Measurements from ENCODE around the gene MRGPRF. TPM values are rescaled to one million over a fixed set of nuclear protein-coding genes. Genes with fewer than 3 reads are reported as not detected.

The MRGPRF gene
- polyA plus RNA-seq, 1 of the 3 experiments (the other 2 are of a cell fraction): 0.18 TPM

DNA sequence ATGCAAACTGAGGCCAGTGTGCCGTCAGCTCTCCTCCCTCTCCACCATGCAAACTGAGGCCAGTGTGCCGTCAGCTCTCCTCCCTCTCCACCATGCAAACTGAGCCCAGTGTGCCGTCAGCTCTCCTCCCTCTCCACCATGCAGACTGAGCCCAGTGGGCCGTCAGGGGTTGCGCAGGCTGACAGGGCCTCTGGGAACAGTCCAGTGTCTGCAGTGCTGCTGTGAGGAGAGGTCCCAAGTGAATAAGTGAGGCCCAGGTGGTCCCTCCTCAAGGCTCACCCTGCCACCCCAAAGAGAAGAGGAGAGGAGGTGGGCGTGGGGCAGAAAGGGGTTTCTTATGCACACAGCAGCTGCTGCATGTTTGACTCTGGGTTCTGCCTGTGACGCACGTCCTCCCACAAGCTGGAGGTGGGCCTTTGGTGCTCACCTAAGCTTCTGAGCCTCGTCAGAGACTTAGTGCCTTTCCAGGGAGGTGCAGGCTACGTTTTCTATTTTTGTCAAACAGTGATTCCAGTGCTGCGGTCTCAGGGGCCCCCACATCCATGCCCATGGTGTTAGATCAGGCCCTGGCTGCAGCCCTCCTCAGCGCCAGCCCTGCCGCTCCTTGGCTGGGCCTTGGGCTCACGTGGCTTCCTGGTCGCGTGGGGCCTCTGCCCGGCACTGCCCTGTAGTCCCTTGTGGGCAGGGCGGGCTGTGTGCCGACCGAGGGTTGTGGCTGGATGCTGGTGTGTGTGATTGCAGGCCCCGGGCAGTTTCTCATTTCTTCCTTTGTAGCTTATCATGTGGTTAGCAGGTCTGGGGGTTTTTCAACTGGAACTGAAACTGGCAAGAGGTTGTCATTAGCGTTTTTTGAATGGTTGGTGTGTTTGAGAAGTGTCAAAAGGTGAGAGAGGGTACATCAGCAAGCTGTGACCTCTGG is 42.8 kb upstream of the MRGPRF start:
- no peaks in the 10 kb centered on the region; a peak in 1 of 4 replicates for H3K4me1 ChIP-seq (ENCODE audit: control insufficient read depth in 1 of 2, insufficient read depth in 2 of 2, low read depth in 1 of 2, low read length in 1 of 2)
- no peaks in the 10 kb centered on the region for H3K27me3 ChIP-seq (ENCODE audit: insufficient read depth)
- no peak overlapping the region for H3K9ac ChIP-seq
- H3K79me2 ChIP-seq (ENCODE audit: insufficient read depth): peaks cover 8% of the 10 kb centered on the region; the same call in 1 of the 2 replicates
- no peak overlapping the region for H3K4me2 ChIP-seq
- H3K36me3 ChIP-seq (replicated peaks in 1 of 2; ENCODE audit: control insufficient read depth in 1 of 2, insufficient read depth in 2 of 2, low read length in 1 of 2): peaks cover 0 to 20% of the 10 kb centered on the region in 2 experiments
- 91% methylated on average over 9 of the region's 22 CpGs for WGBS (ENCODE audit: low lambda C conversion rate)
- no peaks in the 10 kb centered on the region for H3K9me3 ChIP-seq
- no peak overlapping the region for H3K4me3 ChIP-seq (ENCODE audit: low read depth in 2 of 2, low read length in 1 of 2)
- H4K20me1 ChIP-seq (ENCODE audit: insufficient read depth): 0 out of 2 replicates have a peak, but pooled peaks cover 4% of the 10 kb centered on the region
- no peak for DNase-seq
- no peaks in the 10 kb centered on the region for H3K9me2 ChIP-seq
- no peaks in the 10 kb centered on the region for H3F3A ChIP-seq (replicated peaks; ENCODE audit: insufficient read depth)
- H3K27ac ChIP-seq (ENCODE audit: low read depth in 2 of 2, low read length in 1 of 2): no peak overlapping the region
- TF ChIP-seq USF2 (IDR thresholded peaks at IDR 0.05; ENCODE audit: borderline replicate concordance, low read depth, low read length): no peak
- no peak for TF ChIP-seq TEAD4 (IDR thresholded peaks at IDR 0.05; ENCODE audit: borderline replicate concordance, insufficient read depth)
- no peak for TF ChIP-seq FOXJ3 (CRISPR knock-in tag; IDR thresholded peaks at IDR 0.05)
- TF ChIP-seq REST (IDR thresholded peaks at IDR 0.05; ENCODE audit: low read depth, low read length): no peak
- no peak for TF ChIP-seq RFX5 (IDR thresholded peaks at IDR 0.05; ENCODE audit: low read length)
- no peak for TF ChIP-seq RXRA (IDR thresholded peaks at IDR 0.05; ENCODE audit: borderline replicate concordance, low read depth)
- no peak for TF ChIP-seq TAF1 (IDR thresholded peaks at IDR 0.05; ENCODE audit: borderline replicate concordance, low read depth, low read length)
- TF ChIP-seq POLR2AphosphoS5 (IDR thresholded peaks at IDR 0.05; ENCODE audit: low read depth, low read length): no peak
- no peak for TF ChIP-seq MXI1 (IDR thresholded peaks at IDR 0.05; ENCODE audit: low read depth, low read length)
- no peak for TF ChIP-seq SMC3 (IDR thresholded peaks at IDR 0.05; ENCODE audit: low read depth, low read length)
- no peak for TF ChIP-seq NRF1 (IDR thresholded peaks at IDR 0.05; ENCODE audit: low read depth, low read length)
- no peak for TF ChIP-seq FOXM1 (IDR thresholded peaks at IDR 0.05; ENCODE audit: low read depth)
- no peak for TF ChIP-seq TCF12 (IDR thresholded peaks at IDR 0.05)
- TF ChIP-seq GATA2 (CRISPR knock-in tag; IDR thresholded peaks at IDR 0.05): no peak
- TF ChIP-seq MEF2A (IDR thresholded peaks at IDR 0.05; ENCODE audit: borderline replicate concordance, low read depth): no peak
- TF ChIP-seq NFIC (IDR thresholded peaks at IDR 0.05; ENCODE audit: borderline replicate concordance): no peak
- TF ChIP-seq EP300 (IDR thresholded peaks at IDR 0.05; ENCODE audit: borderline replicate concordance in 1 of 2, low read depth in 1 of 2, low read length in 1 of 2): no peak
- TF ChIP-seq GABPA (IDR thresholded peaks at IDR 0.05; ENCODE audit: low read depth): no peak
- TF ChIP-seq, protein P1, sequence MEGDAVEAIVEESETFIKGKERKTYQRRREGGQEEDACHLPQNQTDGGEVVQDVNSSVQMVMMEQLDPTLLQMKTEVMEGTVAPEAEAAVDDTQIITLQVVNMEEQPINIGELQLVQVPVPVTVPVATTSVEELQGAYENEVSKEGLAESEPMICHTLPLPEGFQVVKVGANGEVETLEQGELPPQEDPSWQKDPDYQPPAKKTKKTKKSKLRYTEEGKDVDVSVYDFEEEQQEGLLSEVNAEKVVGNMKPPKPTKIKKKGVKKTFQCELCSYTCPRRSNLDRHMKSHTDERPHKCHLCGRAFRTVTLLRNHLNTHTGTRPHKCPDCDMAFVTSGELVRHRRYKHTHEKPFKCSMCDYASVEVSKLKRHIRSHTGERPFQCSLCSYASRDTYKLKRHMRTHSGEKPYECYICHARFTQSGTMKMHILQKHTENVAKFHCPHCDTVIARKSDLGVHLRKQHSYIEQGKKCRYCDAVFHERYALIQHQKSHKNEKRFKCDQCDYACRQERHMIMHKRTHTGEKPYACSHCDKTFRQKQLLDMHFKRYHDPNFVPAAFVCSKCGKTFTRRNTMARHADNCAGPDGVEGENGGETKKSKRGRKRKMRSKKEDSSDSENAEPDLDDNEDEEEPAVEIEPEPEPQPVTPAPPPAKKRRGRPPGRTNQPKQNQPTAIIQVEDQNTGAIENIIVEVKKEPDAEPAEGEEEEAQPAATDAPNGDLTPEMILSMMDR (IDR thresholded peaks at IDR 0.05): no peak
- no peak for TF ChIP-seq JUND (IDR thresholded peaks at IDR 0.05)
- H2AFZ ChIP-seq (ENCODE audit: low read depth): no peak overlapping the region
- ChIA-PET POLR2A (no interaction called here), CTCF (interaction anchor here (0.8 to 1.5 kb wide), 2 partner anchors 12 to 46 kb away, joined by 4 to 5 read pairs; no protein-coding TSS in a partner anchor)

Measured in SK-N-SH (cell line).